ENCODE data around the gene THPO. TPM values are rescaled to one million over a fixed set of nuclear protein-coding genes. Genes with fewer than 3 reads are reported as not detected.

The THPO gene
- total and polyA plus RNA-seq, 10 of the 15 experiments (the other 5 are each of a cell fraction or from before 2014, with no cell fraction given) = not detected

- TF ChIP-seq CEBPZ (IDR thresholded peaks at IDR 0.05; ENCODE audit: low read depth, low read length) = no peak
- TF ChIP-seq IRF4 (IDR thresholded peaks at IDR 0.05; ENCODE audit: low read depth, low read length) = peak; percentile 49; the same call in 1 of the 2 replicates
- no peak for TF ChIP-seq NR2C1 (IDR thresholded peaks at IDR 0.05)
- peak; percentile 85 for TF ChIP-seq SMC3 (IDR thresholded peaks at IDR 0.05; ENCODE audit: borderline replicate concordance, low read length)
- TF ChIP-seq RUNX3 (IDR thresholded peaks at IDR 0.05; ENCODE audit: low read length) = peak; percentile 34; the same call in 1 of the 2 replicates
- 0 out of 2 replicates have a peak, but pooled peaks have one; percentile 39 for TF ChIP-seq TCF3 (IDR thresholded peaks at IDR 0.05; ENCODE audit: borderline replicate concordance, insufficient read depth, low read depth, low read length)
- no peak for TF ChIP-seq SRF (IDR thresholded peaks at IDR 0.05; ENCODE audit: low read depth in 2 of 2, low read length in 2 of 2)
- TF ChIP-seq RB1 (IDR thresholded peaks at IDR 0.05; ENCODE audit: borderline replicate concordance) = peak; percentile 85; the same call in 1 of the 2 replicates
- no peak for TF ChIP-seq ZBTB33 (IDR thresholded peaks at IDR 0.05)
- no peak for TF ChIP-seq CREM (IDR thresholded peaks at IDR 0.05; ENCODE audit: low read depth)
- TF ChIP-seq NBN (IDR thresholded peaks at IDR 0.05) = 0 out of 2 replicates have a peak, but pooled peaks have one; percentile 46
- no peak for TF ChIP-seq PBX3 (IDR thresholded peaks at IDR 0.05; ENCODE audit: insufficient replicate concordance, low read depth, low read length)
- TF ChIP-seq BHLHE40 (IDR thresholded peaks at IDR 0.05; ENCODE audit: borderline replicate concordance in 1 of 2, low read depth in 2 of 2, low read length in 1 of 2) = peak; percentile 97 to 98
- no peak for TF ChIP-seq ZZZ3 (IDR thresholded peaks at IDR 0.05; ENCODE audit: control insufficient read depth, insufficient read length, low read depth)
- TF ChIP-seq USF1 (IDR thresholded peaks at IDR 0.05; ENCODE audit: borderline replicate concordance, extremely low read length, insufficient read depth, low read depth, low read length) = peak; percentile 69
- no peak for TF ChIP-seq NRF1 (conservative IDR thresholded peaks at IDR 0.05; ENCODE audit: low read depth, low read length)
Measured at GRCh38 chr3:184417619-184418327, 39.8 kb upstream of the THPO start (continued).
